ENCODE data around the gene CHST1. TPM values are rescaled to one million over a fixed set of nuclear protein-coding genes. Genes with fewer than 3 reads are reported as not detected.

Gene CHST1, protein sequence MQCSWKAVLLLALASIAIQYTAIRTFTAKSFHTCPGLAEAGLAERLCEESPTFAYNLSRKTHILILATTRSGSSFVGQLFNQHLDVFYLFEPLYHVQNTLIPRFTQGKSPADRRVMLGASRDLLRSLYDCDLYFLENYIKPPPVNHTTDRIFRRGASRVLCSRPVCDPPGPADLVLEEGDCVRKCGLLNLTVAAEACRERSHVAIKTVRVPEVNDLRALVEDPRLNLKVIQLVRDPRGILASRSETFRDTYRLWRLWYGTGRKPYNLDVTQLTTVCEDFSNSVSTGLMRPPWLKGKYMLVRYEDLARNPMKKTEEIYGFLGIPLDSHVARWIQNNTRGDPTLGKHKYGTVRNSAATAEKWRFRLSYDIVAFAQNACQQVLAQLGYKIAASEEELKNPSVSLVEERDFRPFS
- polyA plus RNA-seq (2013, experiment 1 of 2; ENCODE audit: insufficient read length), result 2.3 TPM
- polyA plus RNA-seq (2013, experiment 2 of 2; ENCODE audit: insufficient read length), result 3.1 TPM

DNA sequence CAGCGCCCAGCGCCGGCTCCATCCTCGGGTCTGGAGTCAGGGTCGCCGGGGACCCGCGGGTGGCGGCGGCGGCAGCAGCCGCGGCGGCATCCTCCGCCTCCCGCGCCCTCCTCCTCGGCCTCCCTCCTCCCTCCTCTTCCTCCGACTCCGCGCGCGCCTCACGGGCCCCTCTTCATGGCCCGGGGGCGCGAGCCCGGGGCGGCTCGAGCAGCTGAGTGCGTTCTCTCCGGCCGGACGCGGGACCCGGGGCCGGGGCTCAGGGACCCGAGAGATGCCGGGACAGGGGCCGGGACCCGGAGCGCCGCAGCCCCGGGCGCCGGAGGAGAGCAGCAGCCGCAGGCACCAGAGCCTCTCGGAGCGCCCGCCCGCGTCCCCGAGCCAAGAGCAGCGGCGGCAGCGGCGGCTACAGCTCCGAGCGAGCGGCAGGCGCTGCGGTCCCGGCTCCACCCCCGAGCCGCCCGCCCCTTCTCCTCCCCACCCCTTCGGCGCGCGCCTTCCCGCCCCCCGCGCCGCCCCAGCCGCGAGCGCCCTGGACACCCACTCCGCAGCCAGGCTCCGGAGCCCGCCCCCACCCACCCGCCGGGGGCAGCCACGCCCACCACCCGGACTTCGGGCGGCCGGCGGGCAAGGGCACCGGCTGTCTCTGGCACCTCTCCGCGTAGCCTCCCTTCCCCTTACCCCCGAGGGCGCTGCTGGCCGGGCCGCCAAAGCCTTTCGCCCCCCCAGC lies at the start of gene CHST1:
TSS of gene CHST1 (minus strand) at position 417 of the 727 bp plus-strand sequence. CDS start 14,699 bp downstream, outside the sequence.
- peak; percentile 39 for DNase-seq

DNA sequence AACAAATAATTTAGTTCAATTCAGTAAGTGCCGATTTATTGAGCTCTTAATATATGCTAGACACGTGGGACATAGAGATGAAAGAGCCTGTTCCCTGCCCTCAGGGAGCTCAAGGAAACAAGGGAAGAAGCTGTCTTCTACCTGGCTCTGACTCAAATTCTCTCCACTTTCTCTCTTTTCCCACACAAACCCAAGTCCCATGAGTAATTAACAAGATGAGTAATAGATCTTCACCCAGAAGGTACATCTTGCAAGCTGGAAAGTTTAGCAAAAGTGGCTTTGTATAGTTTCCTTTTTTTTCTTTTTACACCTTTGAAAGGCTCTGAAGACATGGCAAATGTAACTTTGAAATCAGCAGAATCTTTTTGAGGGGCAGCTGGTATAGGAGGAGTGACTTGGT lies 48.2 kb upstream of the CHST1 start:
- DNase-seq, result no peak

DNA sequence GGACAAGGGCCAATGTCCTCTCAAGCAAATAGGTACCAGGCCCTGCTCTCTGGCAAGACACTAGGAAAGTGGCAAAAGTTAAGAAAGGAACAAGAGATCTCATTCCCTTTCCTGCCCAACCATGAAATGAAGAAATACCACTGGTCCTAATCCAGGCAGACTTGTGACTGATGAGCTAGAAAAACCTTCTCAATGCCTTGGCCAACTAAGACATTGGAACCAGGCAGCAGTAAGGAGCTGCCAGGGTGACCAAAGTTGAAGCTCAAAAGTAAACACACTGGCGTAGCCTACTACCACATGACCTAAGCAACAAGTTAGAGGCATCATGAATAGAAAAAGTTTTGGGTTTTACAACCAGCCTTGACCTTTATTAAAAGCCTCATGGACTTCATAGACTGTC lies 45.1 kb upstream of the CHST1 start:
- DNase-seq, result no peak

DNA sequence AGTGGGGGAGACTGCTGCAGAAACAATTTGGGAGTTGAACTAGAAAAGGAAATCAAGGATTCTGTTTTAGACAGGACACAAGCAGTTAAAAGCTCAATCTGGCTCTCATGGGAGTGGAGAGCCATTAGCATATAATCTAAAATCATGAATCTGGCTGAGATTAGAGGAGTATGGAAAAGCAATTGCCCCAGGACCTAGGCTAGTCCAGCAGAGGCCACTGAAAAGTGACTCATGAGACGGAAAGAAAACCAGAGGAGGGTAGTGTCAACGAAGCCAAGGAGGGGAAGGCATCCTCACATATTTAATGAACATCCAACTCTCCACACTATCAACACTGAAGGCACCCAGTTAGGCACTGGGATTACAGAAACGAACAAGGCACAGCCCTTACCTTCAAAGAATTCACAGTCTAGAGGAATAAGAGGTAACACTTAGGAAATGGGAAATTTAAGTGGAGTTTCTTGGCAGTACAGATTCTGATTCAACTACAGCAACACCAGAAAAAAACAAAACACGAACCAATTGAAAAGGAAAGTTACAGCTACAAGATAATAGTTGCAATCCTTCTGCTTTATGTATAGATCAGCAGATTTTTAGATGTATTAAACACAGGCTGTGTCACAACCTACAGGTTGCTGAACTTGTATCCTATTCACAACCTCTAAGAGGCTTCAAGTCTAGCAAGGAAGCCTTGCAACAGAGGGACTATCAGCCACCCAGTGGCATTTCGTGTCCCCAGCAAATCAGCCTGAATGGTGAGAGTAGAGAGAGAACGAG lies 43.7 kb upstream of the CHST1 start:
- DNase-seq, result no peak

DNA sequence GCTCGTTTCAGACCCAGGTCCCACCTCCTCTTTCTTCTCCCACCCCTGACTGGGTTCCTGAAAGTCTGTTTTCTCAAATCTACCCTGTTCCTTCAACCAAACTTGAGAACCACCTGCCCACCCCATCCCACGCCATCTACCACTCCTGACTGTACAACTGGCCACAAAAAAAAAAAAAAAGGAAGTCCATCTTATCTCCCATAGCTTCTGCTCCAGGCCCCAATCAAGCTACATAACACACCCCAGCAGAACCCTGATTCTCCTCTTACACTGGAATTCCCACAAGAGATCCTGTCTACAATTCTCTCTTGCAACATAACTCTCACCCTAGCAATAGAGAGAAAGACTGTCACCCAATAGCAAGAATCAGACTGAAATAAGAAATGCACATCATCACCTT lies 39.2 kb upstream of the CHST1 start:
- DNase-seq, result no peak

DNA sequence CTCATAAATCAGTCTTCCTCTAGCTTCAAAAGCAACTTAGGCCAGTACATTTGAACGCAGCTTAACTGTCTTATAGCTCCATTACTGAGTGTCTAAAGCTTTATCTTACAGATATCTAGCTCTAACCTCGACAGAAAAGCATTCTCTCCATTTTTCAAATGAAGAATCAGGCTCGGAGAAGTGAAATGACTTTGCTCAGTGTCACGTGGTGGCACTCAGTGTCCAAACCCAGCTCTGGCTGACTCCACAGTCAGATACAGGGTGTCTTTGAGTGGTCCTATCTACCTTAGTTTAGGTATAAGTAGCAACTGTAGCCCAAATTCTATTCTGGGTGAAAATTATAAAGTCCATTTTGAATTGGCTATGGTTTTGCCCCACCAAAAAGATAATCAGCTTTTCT lies 38.7 kb upstream of the CHST1 start:
- no peak for DNase-seq

DNA sequence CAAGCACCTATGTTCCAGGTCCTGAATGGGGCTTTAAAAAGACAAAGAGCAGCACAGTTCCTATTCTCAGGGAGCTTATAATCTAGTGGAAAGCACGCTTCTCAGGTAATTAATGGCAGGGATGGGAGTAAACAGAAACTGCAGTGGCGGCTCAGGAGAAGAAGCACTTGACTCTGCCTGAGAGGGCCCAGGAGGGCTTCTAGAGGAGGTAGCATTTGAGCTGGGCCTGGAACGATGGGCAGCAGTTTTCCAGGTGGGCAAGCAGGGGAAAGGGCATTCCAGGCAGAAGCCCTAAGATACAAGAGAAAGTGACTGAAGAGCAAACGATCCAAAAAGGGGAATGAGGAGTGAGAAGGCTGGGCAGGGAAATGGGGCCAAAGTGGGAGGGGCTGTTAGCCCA lies 37.1 kb upstream of the CHST1 start:
- no peak for DNase-seq

DNA sequence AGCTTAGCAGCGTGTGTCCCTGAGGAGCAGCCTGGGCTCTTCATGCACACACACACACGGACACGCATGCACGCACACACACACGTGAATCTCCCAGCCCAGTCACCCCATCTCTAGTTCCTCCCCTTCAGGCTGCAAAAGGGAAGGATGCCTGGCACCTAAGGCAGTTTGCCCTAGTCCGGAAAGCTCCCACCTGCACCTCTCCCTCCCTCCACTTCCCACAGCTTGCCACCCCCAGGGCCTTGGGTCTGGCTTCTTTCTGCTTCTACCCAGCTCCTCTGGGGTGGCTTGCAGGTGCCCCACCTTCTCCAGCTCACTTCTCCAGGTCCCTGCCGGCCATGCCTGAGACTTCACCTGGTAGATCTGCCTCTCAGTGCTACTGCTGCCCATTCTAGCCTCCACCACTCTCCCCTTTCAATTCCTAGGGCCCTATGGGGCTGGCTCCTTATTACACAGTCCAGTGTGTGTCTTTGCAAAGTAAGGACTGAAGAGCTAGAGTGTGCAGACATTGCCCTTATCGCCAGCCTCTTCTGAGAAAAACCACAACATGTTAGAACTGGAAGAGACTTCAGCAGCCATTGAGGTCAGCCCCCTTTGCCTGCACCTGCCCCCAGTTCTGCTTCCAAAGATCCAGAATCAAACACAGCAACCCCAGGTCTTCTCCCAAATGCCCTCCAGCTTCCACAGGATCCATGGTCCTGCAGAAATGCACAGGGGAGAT lies 33.5 kb upstream of the CHST1 start:
- no peak for DNase-seq

DNA sequence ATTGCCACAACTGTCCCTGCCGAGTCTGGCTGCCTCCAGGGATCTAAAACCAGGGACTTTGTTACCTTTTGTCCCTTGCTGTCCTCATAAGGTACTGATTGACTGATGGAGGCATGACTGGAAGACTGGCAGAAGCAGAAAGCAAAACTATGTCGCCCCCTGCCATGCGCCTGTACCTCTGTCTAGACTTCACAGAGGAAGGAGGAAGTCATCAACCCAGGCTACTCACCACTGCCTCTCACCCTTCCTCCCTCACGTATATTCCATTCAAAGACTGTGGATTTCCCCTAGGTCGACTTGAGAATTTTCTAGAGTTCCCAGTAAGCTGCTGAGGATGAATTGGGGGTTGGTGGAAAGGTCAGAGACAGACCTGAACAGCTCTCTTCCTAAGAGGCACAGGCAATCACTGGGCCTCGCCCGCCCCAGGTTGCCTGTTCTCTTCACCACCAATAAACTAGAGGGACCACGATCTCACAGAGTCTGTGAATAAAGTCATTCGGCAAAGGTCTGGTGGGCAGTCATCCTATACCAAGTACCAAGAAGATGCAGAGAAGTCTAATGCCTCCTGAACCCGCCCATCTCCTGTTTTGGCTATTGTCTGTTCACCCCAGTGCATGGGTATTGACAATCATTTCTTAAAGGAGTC lies 27.5 kb upstream of the CHST1 start:
- DNase-seq, result no peak

DNA sequence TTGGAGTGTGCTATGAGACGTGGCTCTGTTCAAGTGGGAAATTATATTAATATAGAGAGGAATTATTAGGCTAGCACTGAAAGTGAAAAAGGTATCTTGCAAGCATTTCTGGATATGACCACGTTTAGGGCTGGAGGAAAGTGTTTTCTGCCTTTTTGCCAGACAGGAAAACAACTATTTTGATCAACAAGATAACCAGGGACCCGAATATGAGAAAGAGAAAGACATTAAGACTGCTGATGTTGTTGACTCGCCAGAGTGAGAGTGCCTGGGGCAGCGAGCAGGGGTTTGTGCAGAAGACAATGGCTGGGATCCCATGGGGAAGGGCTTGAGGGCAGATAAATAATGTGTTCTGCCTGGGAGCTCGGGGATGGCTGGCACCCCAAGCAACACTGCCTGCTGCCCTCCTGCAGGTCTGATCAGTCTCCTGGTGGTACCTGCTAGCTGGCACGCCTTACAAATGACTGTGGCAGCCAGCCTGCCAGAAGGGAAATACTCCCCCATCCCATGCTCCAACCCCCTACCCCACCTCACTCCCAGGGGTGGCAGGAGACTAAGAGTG lies 23.1 kb upstream of the CHST1 start:
- DNase-seq, result no peak

DNA sequence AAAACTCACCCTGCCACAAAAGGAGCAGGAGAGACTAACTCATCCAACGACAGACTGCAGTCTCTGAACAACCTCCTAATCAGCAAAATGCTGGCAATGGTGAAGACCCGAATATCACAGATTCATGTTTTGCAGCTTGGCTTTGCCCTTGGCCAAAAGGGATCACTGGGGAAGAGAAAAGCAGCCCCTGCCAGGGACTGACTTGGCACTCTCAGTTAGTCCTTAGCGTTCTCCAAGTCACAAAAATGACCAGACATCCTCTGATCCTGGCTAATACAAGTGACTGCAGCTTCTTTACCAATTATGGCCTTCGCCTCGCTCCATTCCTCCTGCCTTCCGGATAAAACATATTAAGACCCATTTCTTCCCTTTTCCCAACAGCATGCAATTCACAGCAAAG lies 22.4 kb upstream of the CHST1 start:
- no peak for DNase-seq

DNA sequence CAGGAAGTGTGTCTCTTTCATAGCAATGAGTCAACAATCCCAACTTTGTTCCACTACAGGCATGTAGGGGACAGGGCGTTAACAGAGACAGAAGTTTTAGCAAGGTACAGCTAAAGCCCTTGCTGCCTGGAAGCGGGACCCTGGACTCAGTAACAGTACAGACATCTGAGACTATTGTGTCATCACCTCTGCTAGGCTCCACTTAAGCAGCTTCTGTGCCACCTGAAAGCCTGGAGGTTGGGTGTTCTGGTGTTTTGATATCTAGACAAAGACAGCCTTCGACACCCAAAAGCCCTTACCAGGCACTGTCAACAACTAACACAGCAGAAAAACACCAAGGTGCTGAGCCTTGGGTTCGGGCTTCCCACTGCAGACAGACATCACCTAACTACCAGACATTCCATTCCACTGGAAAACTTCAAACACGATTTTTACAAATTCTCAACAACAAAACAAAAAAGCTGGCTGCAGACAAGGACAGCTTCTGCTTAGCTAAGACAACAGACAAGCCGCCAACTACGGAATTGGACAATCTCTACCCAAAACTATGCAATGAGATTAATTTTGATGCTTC lies 20.6 kb upstream of the CHST1 start:
- no peak for DNase-seq

DNA sequence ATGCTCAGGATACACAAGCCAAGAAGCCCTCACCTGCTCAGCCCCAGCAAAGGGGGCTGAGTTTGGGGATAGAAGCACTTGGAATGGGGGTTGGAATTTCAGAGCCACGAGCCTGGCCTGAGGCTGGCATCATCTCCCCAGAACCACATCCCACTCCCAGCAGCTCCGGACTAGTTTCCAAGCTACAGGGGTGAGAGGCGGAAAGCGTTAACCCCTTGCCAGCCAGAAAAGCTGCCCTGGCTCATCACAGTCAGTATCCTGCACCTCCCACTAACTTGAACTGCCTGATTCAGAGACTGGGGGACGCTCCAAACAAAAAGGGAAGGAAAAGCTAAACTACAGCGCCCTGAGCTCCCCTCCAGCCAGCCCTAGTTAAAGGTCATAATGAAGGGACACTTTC lies 19.0 kb upstream of the CHST1 start:
- DNase-seq, result no peak

DNA sequence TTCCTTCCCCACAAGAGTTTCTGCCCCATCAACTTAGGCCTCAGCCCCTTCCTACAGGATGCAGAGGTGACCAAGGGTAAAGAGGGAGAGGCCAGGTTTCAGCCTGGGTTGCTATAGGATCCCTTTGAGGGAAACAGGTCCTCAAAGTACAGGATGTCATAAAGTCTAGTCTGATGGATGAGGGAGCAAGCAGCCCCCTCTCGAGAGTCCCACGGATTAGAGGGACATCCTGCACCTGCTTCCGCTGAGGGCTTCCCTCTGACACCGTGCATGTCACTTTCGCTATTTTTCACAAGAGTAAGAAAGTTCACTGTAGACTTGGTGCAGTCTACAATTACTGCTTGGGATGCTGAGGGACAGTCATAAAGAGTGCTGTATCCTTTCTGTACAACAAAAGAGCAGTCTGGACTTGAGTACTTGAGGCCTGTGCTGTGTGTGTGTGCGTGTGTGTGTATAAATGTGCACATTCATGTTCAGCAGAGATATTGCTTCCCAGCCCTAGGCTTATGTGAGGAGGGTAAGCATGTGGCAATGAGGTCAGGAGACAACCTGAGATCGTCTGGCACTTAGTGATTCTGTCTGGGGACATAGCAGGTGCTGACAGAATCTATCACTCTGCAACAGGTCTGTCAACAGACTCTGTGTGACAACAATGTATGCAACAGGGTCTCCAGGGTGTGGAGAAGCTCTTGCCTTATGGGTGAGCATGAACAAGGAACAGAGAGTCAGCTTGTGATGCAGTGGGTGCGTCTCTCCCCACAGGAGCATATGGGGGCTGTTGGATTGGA lies 18.0 kb upstream of the CHST1 start:
- no peak for DNase-seq

DNA sequence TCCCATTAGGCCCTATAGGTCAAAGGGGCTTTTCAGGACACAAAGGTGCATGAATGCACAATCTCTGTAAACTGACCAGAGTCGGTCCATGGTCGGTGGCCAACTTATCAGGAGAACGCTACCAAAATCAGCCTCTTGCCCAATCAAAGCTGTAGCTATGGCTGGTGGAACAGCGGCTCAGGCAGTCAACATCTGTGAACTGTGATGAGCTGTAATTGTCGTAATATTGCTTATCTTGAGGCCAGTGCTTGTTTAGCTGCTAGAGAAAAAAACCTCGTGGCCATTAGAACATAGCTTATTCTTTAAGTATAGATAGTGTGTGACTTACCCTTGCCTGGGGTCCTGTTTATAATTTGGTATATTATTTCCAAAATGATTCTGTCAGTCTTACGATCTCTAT lies 14.4 kb upstream of the CHST1 start:
- no peak for DNase-seq

DNA sequence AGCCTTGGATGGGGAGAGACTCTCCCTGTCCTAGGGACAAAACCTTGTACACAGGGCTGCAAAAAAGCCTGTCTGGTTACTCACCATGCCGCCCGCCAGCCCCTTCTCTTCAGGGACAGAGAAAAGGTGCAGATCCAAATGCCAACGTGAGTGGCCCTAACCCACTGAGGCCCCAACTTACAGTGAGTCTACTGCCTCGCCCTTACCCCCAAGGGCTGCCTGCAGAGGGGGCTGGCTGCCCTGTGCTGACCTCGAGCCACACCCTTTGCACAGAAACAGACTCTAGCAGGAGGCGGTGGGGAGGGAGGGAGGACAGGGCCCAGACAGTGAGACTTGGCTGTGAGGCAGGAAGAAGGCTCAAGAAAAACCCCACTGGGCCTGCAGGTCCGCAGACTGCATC lies 13.6 kb upstream of the CHST1 start:
- DNase-seq, result no peak

DNA sequence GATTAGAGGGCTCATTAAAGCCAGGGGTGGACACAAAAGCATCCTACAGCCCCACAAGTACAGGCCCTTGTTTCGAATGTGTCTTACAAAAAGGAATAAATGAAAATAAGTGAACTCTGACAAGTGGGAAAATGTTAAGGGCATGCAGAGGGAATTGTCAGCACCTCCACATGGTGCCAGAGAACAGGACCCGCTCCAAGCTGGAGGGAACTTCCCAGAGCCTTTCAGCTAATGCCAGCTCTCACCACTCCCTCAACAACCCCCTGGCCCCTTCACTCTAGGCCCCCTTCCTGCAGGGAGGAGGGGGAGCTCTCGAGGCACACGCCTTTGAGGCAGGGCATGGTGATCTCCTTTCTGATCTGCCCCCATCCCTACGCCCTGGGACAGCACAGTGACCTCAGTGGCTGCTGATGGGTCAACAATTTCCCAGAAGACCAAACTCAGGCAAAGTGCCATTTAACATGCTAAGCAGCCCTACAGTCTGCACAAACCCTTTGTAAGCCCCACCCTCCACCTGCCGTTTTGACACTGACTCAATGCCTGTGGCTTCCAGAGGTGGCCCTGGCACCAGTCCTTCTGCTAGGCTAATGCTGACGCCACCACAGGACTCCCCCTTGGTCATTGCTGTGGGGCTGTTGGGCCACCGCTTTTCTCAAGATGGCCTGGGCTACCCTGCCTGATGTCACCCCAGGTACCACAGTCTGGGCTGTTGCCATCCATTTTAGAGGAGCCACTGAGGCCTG lies 12.5 kb upstream of the CHST1 start:
- DNase-seq, result no peak

DNA sequence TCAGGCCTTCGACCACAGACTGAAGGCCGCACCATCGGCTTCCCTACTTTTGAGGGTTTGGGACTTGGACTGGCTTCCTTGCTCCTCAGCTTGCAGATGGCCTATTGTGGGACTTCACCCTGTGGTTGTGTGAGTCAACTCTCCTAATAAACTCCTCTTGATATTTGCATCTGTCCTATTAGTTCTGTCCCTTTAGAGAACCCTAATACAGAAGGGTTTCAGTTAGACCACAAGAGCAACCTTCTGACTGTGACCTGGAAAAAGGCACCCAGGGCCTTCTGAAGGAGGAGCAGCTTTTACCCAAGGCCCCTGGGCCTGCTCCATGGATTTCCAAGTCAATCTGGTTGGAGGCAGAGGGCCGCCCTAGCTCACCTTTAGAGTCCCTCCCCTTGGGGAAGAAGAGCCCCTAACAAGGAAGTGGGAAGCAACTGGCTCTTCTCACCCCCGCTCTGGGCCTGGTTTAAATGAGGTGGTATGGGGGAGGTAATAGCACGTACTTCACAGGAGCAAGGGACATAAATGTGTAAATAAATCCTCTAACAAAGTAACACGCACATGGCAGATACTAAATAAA lies 11.2 kb upstream of the CHST1 start:
- DNase-seq, result no peak

DNA sequence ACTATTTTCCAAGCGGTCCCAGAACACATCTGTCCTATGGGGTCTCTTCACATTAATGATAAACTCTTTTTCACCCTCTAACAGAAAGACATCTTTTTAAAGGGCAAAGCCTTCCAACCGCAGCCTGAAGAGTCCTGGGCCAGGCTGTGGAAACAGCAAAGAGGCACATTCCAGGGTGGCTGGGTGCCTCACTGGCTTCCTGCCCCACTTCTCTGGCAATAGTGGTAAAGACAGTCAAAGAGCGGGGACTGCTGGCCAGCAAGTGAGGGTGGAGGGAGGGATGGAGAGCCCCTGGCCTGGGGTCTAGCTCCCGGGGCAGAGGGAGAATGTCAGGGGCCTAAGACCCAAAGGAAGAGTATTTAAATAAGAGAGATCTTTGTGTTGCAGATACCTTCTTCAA lies 10.2 kb upstream of the CHST1 start:
- DNase-seq, result no peak

All from fibroblast of skin of scalp (primary cell).